HepG2 (cell line): ENCODE measurements around the gene TNNI3. TPM values are rescaled to one million over a fixed set of nuclear protein-coding genes. Genes with fewer than 3 reads are reported as not detected.

Experiments
- ATAC-seq: fragments of 200-7000 bp; cut with Tn5 transposase; 3 replicates; pipeline ENCODE4 v1.9.1; 2020; ENCODE audit warnings: mild to moderate bottlenecking, moderate library complexity
- BruUV-seq: library from RNA; stranded (reverse); fragments of 400-500 nt; replicated peaks from 2 replicates; lab custom pipeline; 2021; lab: Mats Ljungman, UMichigan
- CTCF ChIA-PET: fragments of 300-600 bp; formaldehyde crosslinking; extraction: SDS; loops from one replicate; lab custom pipeline; 2021; ENCODE audit warnings: low total read pairs, inconsistent platforms, low intra/inter-chr PET ratio; lab: Yijun Ruan, JAX
- POLR2A ChIA-PET: fragments of 350-600 bp; sonication (Branson Sonifier 250); formaldehyde crosslinking; loops from one replicate; lab custom pipeline; 2020; ENCODE audit warnings: antibody characterized with exemption, inconsistent platforms; lab: Yijun Ruan, JAX
- DNase-seq: peaks from one replicate; pipeline ENCODE4 v3.0.0-alpha.2; 2015; ENCODE audit warnings: low spot score
- FAIRE-seq: peaks from 3 replicates; lab custom pipeline; 2011; peaks lifted over from hg19 to GRCh38; lab: Jason Lieb, UNC
- H2AFZ ChIP-seq: one replicate; pipeline ENCODE4 v1.6.1; 2011; ENCODE audit warnings: low read length, inconsistent platforms
- H3K27ac ChIP-seq: fragments of 300-600 bp; 3 replicates; pipeline ENCODE4 v1.8.0; 2011; ENCODE audit warnings: mixed run types, mild to moderate bottlenecking, mixed read lengths, low read length, inconsistent platforms; ENCODE audit not compliant: insufficient read depth; ENCODE audit errors: extremely low read length
- H3K27me3 ChIP-seq, 2 experiments: fragments of 200-600 bp in 1 of 2; 2 replicates in 1 of 2; 3 replicates in 1 of 2; pipeline versions ENCODE4 v1.6.0 to v1.8.0; 2011; ENCODE audit warnings: low read length in 2 of 2, mild to moderate bottlenecking in 2 of 2, moderate library complexity in 2 of 2, inconsistent platforms in 1 of 2; ENCODE audit not compliant: insufficient read depth in 2 of 2, control insufficient read depth in 1 of 2
- H3K36me3 ChIP-seq, 2 experiments: fragments of 200-600 bp in 1 of 2; replicated peaks in 1 of 2; 2 replicates in 1 of 2; 3 replicates in 1 of 2; pipeline versions ENCODE4 v1.5.1 to v1.8.0; 2011; ENCODE audit warnings: low read length in 2 of 2, inconsistent platforms in 1 of 2; ENCODE audit not compliant: insufficient read depth in 2 of 2, control insufficient read depth in 1 of 2
- H3K4me1 ChIP-seq: 2 replicates; pipeline ENCODE4 v1.5.1; 2012; ENCODE audit warnings: low read length, inconsistent platforms; ENCODE audit not compliant: insufficient read depth
- H3K4me2 ChIP-seq: 2 replicates; pipeline ENCODE4 v1.6.0; 2011; ENCODE audit warnings: low read depth, low read length, inconsistent platforms
- H3K4me3 ChIP-seq, 3 experiments: fragments of 200-600 bp in 1 of 3; sonication (generic), shearing (Covaris generic) in 1 of 3; replicated peaks in 1 of 3; 2 replicates each; pipeline ENCODE4 v1.5.1; 2011 to 2016; ENCODE audit warnings: low read length in 3 of 3, inconsistent platforms in 2 of 3, low read depth in 2 of 3, mild to moderate bottlenecking in 2 of 3, control low read depth in 1 of 3, mixed read lengths in 1 of 3; ENCODE audit not compliant: insufficient read depth in 1 of 3
- H3K79me2 ChIP-seq: one replicate; pipeline ENCODE4 v1.6.1; 2011; ENCODE audit warnings: low read length, inconsistent platforms; ENCODE audit not compliant: insufficient read depth
- H3K9ac ChIP-seq: 2 replicates; pipeline ENCODE4 v1.6.0; 2011; ENCODE audit warnings: mild to moderate bottlenecking, low read depth, low read length, inconsistent platforms; ENCODE audit not compliant: insufficient read depth
- H3K9me3 ChIP-seq: 2 replicates; pipeline ENCODE4 v1.5.1; 2012; ENCODE audit warnings: mild to moderate bottlenecking, low read length
- H4K20me1 ChIP-seq: 2 replicates; pipeline ENCODE4 v1.6.0; 2011; ENCODE audit warnings: inconsistent platforms, mild to moderate bottlenecking, low read length, moderate library complexity; ENCODE audit not compliant: insufficient read depth
- CHCHD3 ChIP-seq: sonication (generic); formaldehyde crosslinking; IDR thresholded peaks from 2 replicates; pipeline ENCODE4 v1.8.0; 2022; ENCODE audit warnings: mild to moderate bottlenecking, missing genetic modification reagents, moderate library complexity
- FOXJ3 ChIP-seq: sonication (generic); formaldehyde crosslinking; IDR thresholded peaks from 2 replicates; pipeline ENCODE4 v1.4.0; 2020; ENCODE audit warnings: missing genetic modification reagents, mild to moderate bottlenecking, borderline replicate concordance
- GABPB1 ChIP-seq: IDR thresholded peaks from 2 replicates; pipeline ENCODE4 v1.6.1; 2016; ENCODE audit warnings: mild to moderate bottlenecking, missing genetic modification reagents, moderate library complexity, missing compliant biosample characterization
- KDM2A ChIP-seq: sonication (generic); formaldehyde crosslinking; IDR thresholded peaks from 2 replicates; pipeline ENCODE4 v1.4.0; 2020; ENCODE audit warnings: low read depth, missing genetic modification reagents, borderline replicate concordance
- PAX8 ChIP-seq: sonication (generic); formaldehyde crosslinking; IDR thresholded peaks from 2 replicates; pipeline ENCODE4 v1.8.0; 2022; ENCODE audit warnings: mild to moderate bottlenecking, missing genetic modification reagents, borderline replicate concordance
- SMAD3 ChIP-seq: sonication (generic); formaldehyde crosslinking; IDR thresholded peaks from 2 replicates; pipeline ENCODE4 v1.4.0; 2020; ENCODE audit warnings: missing genetic modification reagents
- TBX3 ChIP-seq: fragments of 450-650 bp; IDR thresholded peaks from 2 replicates; pipeline ENCODE4 v1.6.1; 2017; ENCODE audit warnings: antibody characterized with exemption, mild to moderate bottlenecking, inconsistent platforms, borderline replicate concordance
- WIZ ChIP-seq: sonication (generic); formaldehyde crosslinking; IDR thresholded peaks from 2 replicates; pipeline ENCODE4 v1.5.1; 2020; ENCODE audit warnings: mild to moderate bottlenecking, missing genetic modification reagents
- ZBTB49 ChIP-seq: sonication (generic); formaldehyde crosslinking; IDR thresholded peaks from 2 replicates; pipeline ENCODE4 v1.4.0; 2020; ENCODE audit warnings: missing genetic modification reagents, borderline replicate concordance
- ZNF430 ChIP-seq: sonication (generic); formaldehyde crosslinking; IDR thresholded peaks from 2 replicates; pipeline ENCODE4 v1.9.0; 2021; ENCODE audit warnings: mild to moderate bottlenecking, missing genetic modification reagents
- WGBS: methylation state at CpG from one replicate; pipeline ENCODE4 v1.1.6; 2017; ENCODE audit warnings: low lambda C conversion rate; 5-methylcytosine and 5-hydroxymethylcytosine counted together
- in situ Hi-C: cut with HindIII; loops from 2 replicates; pipeline ENCODE4 v1.10.0; 2017; ENCODE audit warnings: low pct_unique_long_range_greater_than_20kb; ENCODE audit not compliant: extremely low pct_ligation_motif_present
- intact Hi-C: fragments of 100-400 bp; cut with micrococcal nuclease; formaldehyde crosslinking; loops from one replicate; pipeline ENCODE4 v1.10.0; 2022; ENCODE audit not compliant: unreplicated experiment
- polyA plus RNA-seq, 8 experiments: library from polyadenylated mRNA; depleted of rRNA in 3 of 8; stranded (reverse) in 7 of 8; unstranded in 1 of 8; fragments of >200 nt; fragmentation: Illumina TruSeq in 4 of 8; extraction: Trizol in 4 of 8; gene quantifications; 2 replicates each; pipeline versions ENCODE4 v1.2.1 to v1.2.3, GENCODE V29; 2011 to 2016; ENCODE audit warnings: low read depth in 4 of 8, missing spikeins in 1 of 8, mixed read lengths in 1 of 8; ENCODE audit not compliant: insufficient read depth in 1 of 8
- total RNA-seq, 5 experiments: library from RNA; depleted of rRNA; stranded (reverse); fragments of >200 nt; fragmentation: Illumina TruSeq; extraction: Trizol; gene quantifications; 2 replicates each; pipeline ENCODE4 v1.2.3, GENCODE V29; 2016; ENCODE audit warnings: low read depth in 1 of 5
- TF ChIP-seq, protein P1 (sequence below): sonication (generic); formaldehyde crosslinking; IDR thresholded peaks from 2 replicates; pipeline ENCODE4 v1.4.0; 2020; ENCODE audit warnings: missing genetic modification reagents, borderline replicate concordance

Gene TNNI3
- total and polyA plus RNA-seq, 2 of the 13 experiments (the other 11 are each of a cell fraction or from before 2014, with no cell fraction given): 3.5 to 3.7 TPM

- POLR2A ChIA-PET: interaction anchor here (0.6 to 2.2 kb wide), 31 partner anchors 9 to 934 kb away, joined by 3 to 34 read pairs (median 6); partner anchors contain the start of genes DNAAF3, FIZ1, HSPBP1 and ISOC2
- Histone ChIP-seq H2AFZ (no peak overlapping the region), H4K20me1 (peaks cover 6% of the 10 kb centered on the region; the same call in 1 of the 2 replicates), H3K27me3 (no peaks in the 10 kb centered on the region; a peak in 1 of 5 replicates), H3K36me3 (peaks cover 10 to 29% of the 10 kb centered on the region in 2 experiments; a peak in 4 of 5 replicates), H3K9ac (peak overlapping the region; percentile 100), H3K4me3 (peak overlapping the region; percentile 73 to 93 (median 82)), H3K4me2 (peak overlapping the region; percentile 81), H3K9me3 (no peaks in the 10 kb centered on the region), H3K27ac (peak overlapping the region; percentile 100), H3K4me1 (peaks cover 64% of the 10 kb centered on the region), H3K79me2 (peaks cover 14% of the 10 kb centered on the region)
- ATAC-seq (peak; percentile 89), DNase-seq (peak; percentile 93), FAIRE-seq (peak; percentile 85)
- CTCF ChIA-PET: no interaction called here
- under 1% methylated on average over 19 of the region's 29 CpGs for WGBS
- TSS peak; percentile 96 for BruUV-seq
- intact Hi-C loops (loop anchor here (1.0 kb wide), 2 partner anchors 90 to 178 kb away; partner anchors contain the start of genes PPP1R12C and RPL28), in situ Hi-C loops (no loop called here)
- TF ChIP-seq ZBTB49 (CRISPR knock-in tag) (no peak), GABPB1 (CRISPR knock-in tag) (peak; percentile 65), ZNF430 (CRISPR knock-in tag) (peak; percentile 90; the same call in 1 of the 2 replicates), KDM2A (CRISPR knock-in tag) (peak; percentile 81; the same call in 1 of the 2 replicates), WIZ (no peak; the same call in 1 of the 2 replicates), CHCHD3 (no peak), TBX3 (0 out of 2 replicates have a peak, but pooled peaks have one; percentile 34), PAX8 (CRISPR knock-in tag) (no peak), FOXJ3 (CRISPR knock-in tag) (peak; percentile 62; the same call in 1 of the 2 replicates), SMAD3 (CRISPR knock-in tag) (peak; percentile 51; the same call in 1 of the 2 replicates)
- TF ChIP-seq, protein P1, sequence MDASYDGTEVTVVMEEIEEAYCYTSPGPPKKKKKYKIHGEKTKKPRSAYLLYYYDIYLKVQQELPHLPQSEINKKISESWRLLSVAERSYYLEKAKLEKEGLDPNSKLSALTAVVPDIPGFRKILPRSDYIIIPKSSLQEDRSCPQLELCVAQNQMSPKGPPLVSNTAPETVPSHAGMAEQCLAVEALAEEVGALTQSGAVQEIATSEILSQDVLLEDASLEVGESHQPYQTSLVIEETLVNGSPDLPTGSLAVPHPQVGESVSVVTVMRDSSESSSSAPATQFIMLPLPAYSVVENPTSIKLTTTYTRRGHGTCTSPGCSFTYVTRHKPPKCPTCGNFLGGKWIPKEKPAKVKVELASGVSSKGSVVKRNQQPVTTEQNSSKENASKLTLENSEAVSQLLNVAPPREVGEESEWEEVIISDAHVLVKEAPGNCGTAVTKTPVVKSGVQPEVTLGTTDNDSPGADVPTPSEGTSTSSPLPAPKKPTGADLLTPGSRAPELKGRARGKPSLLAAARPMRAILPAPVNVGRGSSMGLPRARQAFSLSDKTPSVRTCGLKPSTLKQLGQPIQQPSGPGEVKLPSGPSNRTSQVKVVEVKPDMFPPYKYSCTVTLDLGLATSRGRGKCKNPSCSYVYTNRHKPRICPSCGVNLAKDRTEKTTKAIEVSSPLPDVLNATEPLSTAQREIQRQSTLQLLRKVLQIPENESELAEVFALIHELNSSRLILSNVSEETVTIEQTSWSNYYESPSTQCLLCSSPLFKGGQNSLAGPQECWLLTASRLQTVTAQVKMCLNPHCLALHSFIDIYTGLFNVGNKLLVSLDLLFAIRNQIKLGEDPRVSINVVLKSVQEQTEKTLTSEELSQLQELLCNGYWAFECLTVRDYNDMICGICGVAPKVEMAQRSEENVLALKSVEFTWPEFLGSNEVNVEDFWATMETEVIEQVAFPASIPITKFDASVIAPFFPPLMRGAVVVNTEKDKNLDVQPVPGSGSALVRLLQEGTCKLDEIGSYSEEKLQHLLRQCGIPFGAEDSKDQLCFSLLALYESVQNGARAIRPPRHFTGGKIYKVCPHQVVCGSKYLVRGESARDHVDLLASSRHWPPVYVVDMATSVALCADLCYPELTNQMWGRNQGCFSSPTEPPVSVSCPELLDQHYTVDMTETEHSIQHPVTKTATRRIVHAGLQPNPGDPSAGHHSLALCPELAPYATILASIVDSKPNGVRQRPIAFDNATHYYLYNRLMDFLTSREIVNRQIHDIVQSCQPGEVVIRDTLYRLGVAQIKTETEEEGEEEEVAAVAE (CRISPR knock-in tag): peak; percentile 20; the same call in 1 of the 2 replicates
Observed at GRCh38 chr19:55206664-55207500, 49.4 kb upstream of the TNNI3 start.
